AG04449 (cell line): Measurements from ENCODE around the gene HOXA10.
A peak's percentile ranks its signal among the peaks of the same experiment; 100 is the strongest.

Experiments used
- CTCF ChIA-PET: fragments of 350-600 bp; formaldehyde crosslinking; extraction: SDS; loops from one replicate; lab custom pipeline; 2021; ENCODE audit warnings: antibody characterized with exemption; lab: Yijun Ruan, JAX
- POLR2A ChIA-PET: fragments of 400-600, 350-600 bp; formaldehyde crosslinking; extraction: SDS; loops from one replicate; lab custom pipeline; 2020; ENCODE audit warnings: antibody characterized with exemption, inconsistent platforms; lab: Yijun Ruan, JAX
- DNase-seq: peaks from one replicate; pipeline ENCODE4 v3.0.0-alpha.2; 2010; ENCODE audit warnings: low read depth, low spot score
- H3K4me3 ChIP-seq: 2 replicates; pipeline ENCODE4 v1.5.1; 2011; ENCODE audit warnings: low read depth, mild to moderate bottlenecking, control low read depth, low read length
- TF ChIP-seq, protein P1 (sequence below): IDR thresholded peaks from one replicate; pipeline ENCODE4 v1.5.1; 2011; ENCODE audit warnings: mild to moderate bottlenecking, moderate library complexity, low read length, control low read depth, inconsistent platforms; ENCODE audit not compliant: insufficient read depth; ENCODE audit errors: missing control alignments

The HOXA10 gene

GRCh38 chr7:27198871-27199801, 25.0 kb upstream of the HOXA10 start:
- DNase-seq: no peak
- TF ChIP-seq, protein P1, sequence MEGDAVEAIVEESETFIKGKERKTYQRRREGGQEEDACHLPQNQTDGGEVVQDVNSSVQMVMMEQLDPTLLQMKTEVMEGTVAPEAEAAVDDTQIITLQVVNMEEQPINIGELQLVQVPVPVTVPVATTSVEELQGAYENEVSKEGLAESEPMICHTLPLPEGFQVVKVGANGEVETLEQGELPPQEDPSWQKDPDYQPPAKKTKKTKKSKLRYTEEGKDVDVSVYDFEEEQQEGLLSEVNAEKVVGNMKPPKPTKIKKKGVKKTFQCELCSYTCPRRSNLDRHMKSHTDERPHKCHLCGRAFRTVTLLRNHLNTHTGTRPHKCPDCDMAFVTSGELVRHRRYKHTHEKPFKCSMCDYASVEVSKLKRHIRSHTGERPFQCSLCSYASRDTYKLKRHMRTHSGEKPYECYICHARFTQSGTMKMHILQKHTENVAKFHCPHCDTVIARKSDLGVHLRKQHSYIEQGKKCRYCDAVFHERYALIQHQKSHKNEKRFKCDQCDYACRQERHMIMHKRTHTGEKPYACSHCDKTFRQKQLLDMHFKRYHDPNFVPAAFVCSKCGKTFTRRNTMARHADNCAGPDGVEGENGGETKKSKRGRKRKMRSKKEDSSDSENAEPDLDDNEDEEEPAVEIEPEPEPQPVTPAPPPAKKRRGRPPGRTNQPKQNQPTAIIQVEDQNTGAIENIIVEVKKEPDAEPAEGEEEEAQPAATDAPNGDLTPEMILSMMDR: no peak
- peak overlapping the region; percentile 60 for H3K4me3 ChIP-seq
- ChIA-PET POLR2A (no interaction called here), CTCF (interaction anchor here (0.9 to 2.5 kb wide), 25 partner anchors 8 to 1073 kb away, joined by 3 to 14 read pairs (median 5); partner anchors contain the start of gene HOXA10)

DNA sequence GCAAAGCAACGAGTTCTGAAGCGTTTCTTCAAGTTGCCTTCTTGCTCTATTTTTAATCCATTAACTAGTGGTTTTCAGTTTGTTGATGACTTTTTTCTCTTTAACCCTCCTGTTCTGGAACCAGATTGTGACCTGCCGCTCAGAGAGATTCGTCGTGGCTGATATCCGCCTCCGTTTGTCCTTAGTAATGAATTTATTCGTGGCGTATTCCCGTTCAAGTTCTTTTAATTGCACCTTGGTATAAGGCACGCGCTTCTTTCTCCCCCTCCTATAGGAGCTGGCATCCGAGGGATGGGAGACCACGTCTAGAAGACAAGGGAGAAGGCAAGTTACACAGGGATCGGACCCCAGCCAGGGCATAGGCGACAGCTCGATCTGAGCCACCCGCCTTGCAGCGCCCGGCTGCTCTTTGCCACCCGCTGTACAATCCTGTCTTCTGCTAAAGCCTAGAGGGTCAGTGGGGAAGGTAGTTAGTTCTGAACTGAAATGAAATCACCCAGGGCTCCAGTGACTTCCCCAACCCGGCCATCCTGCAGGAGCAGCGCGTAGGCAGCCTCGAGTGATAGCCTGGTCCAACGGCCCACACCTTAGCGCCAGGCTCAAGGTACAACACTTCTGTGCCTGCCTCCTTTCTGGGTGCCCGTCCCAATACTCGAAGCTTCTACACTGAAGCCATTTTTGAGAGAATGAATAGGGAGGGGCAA, 24.2 kb upstream of the HOXA10 start:
- ChIA-PET CTCF (interaction anchor here (0.9 to 2.5 kb wide), 23 partner anchors 8 to 1074 kb away, joined by 3 to 14 read pairs (median 5); no protein-coding TSS in a partner anchor), POLR2A (no interaction called here)
- H3K4me3 ChIP-seq: no peak overlapping the region; the same call in 1 of the 2 replicates
- DNase-seq: no peak
- TF ChIP-seq, protein P1: no peak

DNA sequence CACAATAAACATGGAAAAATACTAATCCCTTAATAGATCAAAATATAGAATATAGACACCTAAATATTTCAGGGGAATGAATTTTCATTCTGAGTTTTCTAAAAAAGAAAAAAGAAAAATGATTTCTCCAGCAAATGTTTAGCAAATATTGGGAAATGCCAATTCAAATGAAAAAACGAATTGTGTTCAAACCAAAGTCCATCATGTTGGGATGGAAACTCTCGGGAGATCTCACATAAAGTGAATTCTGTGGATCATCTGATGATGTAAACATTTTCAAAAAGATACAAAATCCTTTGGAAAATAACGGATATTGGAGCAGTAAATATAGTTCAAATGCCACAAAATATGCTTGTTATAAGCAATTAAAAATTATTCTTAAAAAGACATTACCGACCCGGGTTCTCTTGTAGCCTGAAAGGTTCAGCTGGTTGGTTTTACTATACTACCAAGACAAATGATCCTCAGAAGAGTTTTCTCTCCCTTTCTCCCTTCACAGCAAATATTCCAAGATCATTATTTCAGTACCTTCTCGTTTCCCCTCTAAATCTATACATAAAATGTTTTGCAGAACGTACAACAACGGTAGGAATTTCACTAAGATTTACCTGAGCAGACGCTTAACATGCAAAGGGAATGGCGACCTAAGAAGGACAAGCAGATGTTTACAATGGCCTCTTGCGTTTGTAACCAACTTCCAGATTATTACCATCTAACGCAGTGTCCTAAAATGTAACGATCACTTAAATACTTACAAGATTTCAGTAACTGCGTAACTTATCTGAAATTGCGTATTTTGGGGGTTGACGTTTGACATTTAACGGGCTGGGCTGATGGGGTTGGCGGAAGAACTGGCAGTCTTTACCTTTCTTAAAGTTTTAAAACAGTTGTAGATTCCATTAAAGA, 23.3 kb upstream of the HOXA10 start:
- DNase-seq: no peak
- TF ChIP-seq, protein P1: no peak
- ChIA-PET CTCF (interaction anchor here (0.6 to 2.5 kb wide), 5 partner anchors 10 to 896 kb away, joined by 3 to 10 read pairs (median 7); no protein-coding TSS in a partner anchor), POLR2A (no interaction called here)
- H3K4me3 ChIP-seq: no peak overlapping the region

DNA sequence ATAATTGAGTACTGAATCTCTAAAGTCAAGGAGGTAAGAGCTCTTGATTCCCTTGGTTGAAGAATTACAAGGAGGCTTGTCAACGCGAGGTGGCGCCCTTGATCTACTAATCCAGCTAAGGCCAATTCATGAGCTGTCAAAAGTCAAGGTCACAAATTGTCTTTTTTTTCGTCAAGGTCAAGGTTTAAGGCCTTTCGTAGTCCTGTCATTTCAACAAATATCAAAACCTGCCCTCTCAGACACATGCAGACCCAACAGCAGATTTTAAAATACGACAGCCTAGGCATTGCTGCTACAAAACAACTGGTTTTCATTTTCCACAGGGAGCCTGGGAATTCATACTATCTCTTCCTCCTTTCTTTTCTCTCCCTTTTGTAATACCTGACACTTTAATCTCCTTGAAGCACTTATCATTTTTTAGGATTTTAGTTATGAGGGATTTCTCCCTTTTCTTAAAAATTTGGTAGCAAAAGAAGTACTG, 22.2 kb upstream of the HOXA10 start:
- no peak overlapping the region for H3K4me3 ChIP-seq
- TF ChIP-seq, protein P1: peak; percentile 72
- POLR2A ChIA-PET: interaction anchor here (0.6 kb wide), 1 partner anchor 656 kb away, joined by 4 read pairs; no protein-coding TSS in a partner anchor
- CTCF ChIA-PET: interaction anchor here (0.6 to 4.9 kb wide), 60 partner anchors 8 to 1906 kb away, joined by 3 to 67 read pairs (median 5); partner anchors contain the start of genes HIBADH, HOXA10, HOXA11 and TAX1BP1
- DNase-seq: no peak

- TF ChIP-seq, protein P1: no peak
- no peak for DNase-seq
- CTCF ChIA-PET: interaction anchor here (0.8 to 4.9 kb wide), 38 partner anchors 9 to 1907 kb away, joined by 3 to 67 read pairs (median 5); partner anchors contain the start of genes HIBADH and HOXA11
- POLR2A ChIA-PET: no interaction called here
- no peak overlapping the region for H3K4me3 ChIP-seq
Observed at GRCh38 chr7:27194686-27195379, 20.7 kb upstream of the HOXA10 start.
